ENCODE measurements around the gene MS4A15. TPM values are rescaled to one million over a fixed set of nuclear protein-coding genes. Genes with fewer than 3 reads are reported as not detected.
"Not testable (repeated sequence)": the region's sequence is repeated elsewhere in the genome, so short reads cannot be mapped to it uniquely, and the experiment has no call there.

Gene MS4A15
- polyA plus RNA-seq, 4 donors: not detected

- DNase-seq (ENCODE audit: low read depth in 4 of 4, low spot score in 2 of 4): no peak
These were observed 5.8 kb upstream of the MS4A15 start for GRCh38 chr11:60750911-60751310.

GRCh38 chr11:60753309-60753708 lies 3.4 kb upstream of the MS4A15 start:
- no peak for DNase-seq (ENCODE audit: low read depth in 4 of 4, low spot score in 2 of 4)

- no peak for DNase-seq (ENCODE audit: low read depth in 4 of 4, low spot score in 2 of 4)
These were observed 1.8 kb upstream of the MS4A15 start for GRCh38 chr11:60754887-60755286.

- DNase-seq (ENCODE audit: low read depth in 4 of 4, low spot score in 2 of 4): no peak
These were observed 649 bp downstream of the MS4A15 start for GRCh38 chr11:60757231-60757800.

- not testable (repeated sequence) for DNase-seq (ENCODE audit: low read depth in 4 of 4, low spot score in 2 of 4)
These were observed 2.0 kb downstream of the MS4A15 start for GRCh38 chr11:60758671-60759070.

GRCh38 chr11:60759438-60760225 lies 3.0 kb downstream of the MS4A15 start:
- DNase-seq (ENCODE audit: low read depth in 4 of 4, low spot score in 2 of 4): not testable (repeated sequence)

- no peak for DNase-seq (ENCODE audit: low read depth in 4 of 4, low spot score in 2 of 4)
These were observed 4.9 kb downstream of the MS4A15 start for GRCh38 chr11:60761436-60762190.

- DNase-seq (ENCODE audit: low read depth in 4 of 4, low spot score in 2 of 4): no peak
These were observed 6.4 kb downstream of the MS4A15 start for GRCh38 chr11:60762851-60763691.

GRCh38 chr11:60763692-60764369 lies 7.2 kb downstream of the MS4A15 start:
- DNase-seq (ENCODE audit: low read depth in 4 of 4, low spot score in 2 of 4): no peak

- DNase-seq (ENCODE audit: low read depth in 4 of 4, low spot score in 2 of 4): no peak
These were observed 8.2 kb downstream of the MS4A15 start for GRCh38 chr11:60764879-60765278.

- no peak for DNase-seq (ENCODE audit: low read depth in 4 of 4, low spot score in 2 of 4)
These were observed 8.7 kb downstream of the MS4A15 start for GRCh38 chr11:60765355-60765754.

- DNase-seq (ENCODE audit: low read depth in 4 of 4, low spot score in 2 of 4): no peak
These were observed 9.9 kb downstream of the MS4A15 start for GRCh38 chr11:60766547-60766946.

GRCh38 chr11:60767388-60767811 lies 10.7 kb downstream of the MS4A15 start:
- DNase-seq (ENCODE audit: low read depth in 4 of 4, low spot score in 2 of 4): no peak

GRCh38 chr11:60768202-60768601 lies 11.5 kb downstream of the MS4A15 start:
- no peak for DNase-seq (ENCODE audit: low read depth in 4 of 4, low spot score in 2 of 4)

GRCh38 chr11:60769273-60769672 lies 12.6 kb downstream of the MS4A15 start:
- no peak for DNase-seq (ENCODE audit: low read depth in 4 of 4, low spot score in 2 of 4)

GRCh38 chr11:60769811-60770210 lies 13.1 kb downstream of the MS4A15 start:
- DNase-seq (ENCODE audit: low read depth in 4 of 4, low spot score in 2 of 4): no peak

- no peak for DNase-seq (ENCODE audit: low read depth in 4 of 4, low spot score in 2 of 4)
These were observed 14.5 kb downstream of the MS4A15 start for GRCh38 chr11:60771146-60771545.

GRCh38 chr11:60771879-60772525 lies 15.3 kb downstream of the MS4A15 start:
- no peak for DNase-seq (ENCODE audit: low read depth in 4 of 4, low spot score in 2 of 4)

- DNase-seq (ENCODE audit: low read depth in 4 of 4, low spot score in 2 of 4): no peak
These were observed 16.0 kb downstream of the MS4A15 start for GRCh38 chr11:60772666-60773065.

- DNase-seq (ENCODE audit: low read depth in 4 of 4, low spot score in 2 of 4): no peak
These were observed 18.1 kb downstream of the MS4A15 start for GRCh38 chr11:60774726-60775125.

Measured in left renal cortex interstitium (tissue), 4 donors.